ENCODE data around the gene GCHFR. TPM values are rescaled to one million over a fixed set of nuclear protein-coding genes. Genes with fewer than 3 reads are reported as not detected.

The GCHFR gene
- polyA plus RNA-seq = 10 to 100 TPM; 42.9 to 87.9 TPM

- Histone ChIP-seq H3K27me3 (ENCODE audit: control insufficient read depth in 1 of 2, insufficient read depth in 2 of 2, low read length in 2 of 2) (no peaks in the 10 kb centered on the region), H3K36me3 (ENCODE audit: control insufficient read depth in 2 of 2, insufficient read depth in 2 of 2, low read length in 1 of 2) (peaks cover 0 to 11% of the 10 kb centered on the region in 2 donors), H3K27ac (ENCODE audit: low read depth in 2 of 2, low read length in 1 of 2) (peak within 1 kb of the TSS; percentile 81 to 87), H3K4me3 (ENCODE audit: low read depth in 1 of 2, low read length in 2 of 2) (peak within 1 kb of the TSS; percentile 57 to 60), H3K9me3 (ENCODE audit: control insufficient read depth in 2 of 2, insufficient read depth in 1 of 2, low read depth in 1 of 2, low read length in 1 of 2) (no peaks in the 10 kb centered on the region), H3K4me1 (ENCODE audit: control insufficient read depth in 2 of 2, insufficient read depth in 2 of 2, low read length in 1 of 2) (peaks cover 11 to 41% of the 10 kb centered on the region in 2 donors)
- WGBS, 2 donors = 0 to 1% methylated on average over 56 to 75 of the region's 75 CpGs
These were observed at the start of gene GCHFR for GRCh38 chr15:40763801-40764628. TSS of gene GCHFR (plus strand) at chr15:40764068. CDS start at chr15:40764181, 113 bp downstream.

- Histone ChIP-seq H3K27ac (ENCODE audit: low read depth in 2 of 2, low read length in 1 of 2) (no peak overlapping the region), H3K4me1 (ENCODE audit: control insufficient read depth in 2 of 2, insufficient read depth in 2 of 2, low read length in 1 of 2) (no peaks in the 10 kb centered on the region), H3K27me3 (ENCODE audit: control insufficient read depth in 1 of 2, insufficient read depth in 2 of 2, low read length in 2 of 2) (no peaks in the 10 kb centered on the region), H3K4me3 (ENCODE audit: low read depth in 1 of 2, low read length in 2 of 2) (no peak overlapping the region), H3K36me3 (ENCODE audit: control insufficient read depth in 2 of 2, insufficient read depth in 2 of 2, low read length in 1 of 2) (no peaks in the 10 kb centered on the region), H3K9me3 (ENCODE audit: control insufficient read depth in 2 of 2, insufficient read depth in 1 of 2, low read depth in 1 of 2, low read length in 1 of 2) (no peaks in the 10 kb centered on the region)
- 49 to 56% methylated on average over 2 of the region's 2 CpGs for WGBS, 2 donors
These were observed 49.7 kb upstream of the GCHFR start for GRCh38 chr15:40714144-40714543.

- Histone ChIP-seq H3K36me3 (ENCODE audit: control insufficient read depth in 2 of 2, insufficient read depth in 2 of 2, low read length in 1 of 2) (no peaks in the 10 kb centered on the region), H3K4me1 (ENCODE audit: control insufficient read depth in 2 of 2, insufficient read depth in 2 of 2, low read length in 1 of 2) (no peaks in the 10 kb centered on the region), H3K4me3 (ENCODE audit: low read depth in 1 of 2, low read length in 2 of 2) (no peak overlapping the region), H3K27ac (ENCODE audit: low read depth in 2 of 2, low read length in 1 of 2) (no peak overlapping the region), H3K27me3 (ENCODE audit: control insufficient read depth in 1 of 2, insufficient read depth in 2 of 2, low read length in 2 of 2) (no peaks in the 10 kb centered on the region), H3K9me3 (ENCODE audit: control insufficient read depth in 2 of 2, insufficient read depth in 1 of 2, low read depth in 1 of 2, low read length in 1 of 2) (no peaks in the 10 kb centered on the region)
- WGBS, 2 donors = 93 to 96% methylated on average over 6 of the region's 6 CpGs
These were observed 47.7 kb upstream of the GCHFR start for GRCh38 chr15:40716165-40716564.

- no peaks in the 10 kb centered on the region for H3K4me1 ChIP-seq (ENCODE audit: control insufficient read depth in 2 of 2, insufficient read depth in 2 of 2, low read length in 1 of 2)
- 78 to 80% methylated on average over 1 of the region's 1 CpG for WGBS, 2 donors
- H3K4me3 ChIP-seq (ENCODE audit: low read depth in 1 of 2, low read length in 2 of 2) = no peak overlapping the region
- no peak overlapping the region for H3K27ac ChIP-seq (ENCODE audit: low read depth in 2 of 2, low read length in 1 of 2)
- no peaks in the 10 kb centered on the region for H3K27me3 ChIP-seq (ENCODE audit: control insufficient read depth in 1 of 2, insufficient read depth in 2 of 2, low read length in 2 of 2)
- H3K36me3 ChIP-seq (ENCODE audit: control insufficient read depth in 2 of 2, insufficient read depth in 2 of 2, low read length in 1 of 2) = no peaks in the 10 kb centered on the region
- no peaks in the 10 kb centered on the region for H3K9me3 ChIP-seq (ENCODE audit: control insufficient read depth in 2 of 2, insufficient read depth in 1 of 2, low read depth in 1 of 2, low read length in 1 of 2)
These were observed 42.2 kb upstream of the GCHFR start for GRCh38 chr15:40721701-40722100.

- H3K4me3 ChIP-seq (ENCODE audit: low read depth in 1 of 2, low read length in 2 of 2) = no peak overlapping the region
- no peak overlapping the region for H3K27ac ChIP-seq (ENCODE audit: low read depth in 2 of 2, low read length in 1 of 2)
- H3K4me1 ChIP-seq (ENCODE audit: control insufficient read depth in 2 of 2, insufficient read depth in 2 of 2, low read length in 1 of 2) = no peaks in the 10 kb centered on the region
- no peaks in the 10 kb centered on the region for H3K27me3 ChIP-seq (ENCODE audit: control insufficient read depth in 1 of 2, insufficient read depth in 2 of 2, low read length in 2 of 2)
- no peaks in the 10 kb centered on the region for H3K36me3 ChIP-seq (ENCODE audit: control insufficient read depth in 2 of 2, insufficient read depth in 2 of 2, low read length in 1 of 2)
- 91 to 94% methylated on average over 4 of the region's 4 CpGs for WGBS, 2 donors
- no peaks in the 10 kb centered on the region for H3K9me3 ChIP-seq (ENCODE audit: control insufficient read depth in 2 of 2, insufficient read depth in 1 of 2, low read depth in 1 of 2, low read length in 1 of 2)
These were observed 41.5 kb upstream of the GCHFR start for GRCh38 chr15:40722354-40722753.

GRCh38 chr15:40722934-40723333, 40.9 kb upstream of the GCHFR start:
- no peaks in the 10 kb centered on the region for H3K9me3 ChIP-seq (ENCODE audit: control insufficient read depth in 2 of 2, insufficient read depth in 1 of 2, low read depth in 1 of 2, low read length in 1 of 2)
- H3K27ac ChIP-seq (ENCODE audit: low read depth in 2 of 2, low read length in 1 of 2) = no peak overlapping the region
- H3K36me3 ChIP-seq (ENCODE audit: control insufficient read depth in 2 of 2, insufficient read depth in 2 of 2, low read length in 1 of 2) = no peaks in the 10 kb centered on the region
- H3K4me3 ChIP-seq (ENCODE audit: low read depth in 1 of 2, low read length in 2 of 2) = no peak overlapping the region
- 87 to 88% methylated on average over 2 of the region's 2 CpGs for WGBS, 2 donors
- no peaks in the 10 kb centered on the region for H3K27me3 ChIP-seq (ENCODE audit: control insufficient read depth in 1 of 2, insufficient read depth in 2 of 2, low read length in 2 of 2)
- H3K4me1 ChIP-seq (ENCODE audit: control insufficient read depth in 2 of 2, insufficient read depth in 2 of 2, low read length in 1 of 2) = no peaks in the 10 kb centered on the region

GRCh38 chr15:40723919-40724318, 39.9 kb upstream of the GCHFR start:
- Histone ChIP-seq H3K27me3 (ENCODE audit: control insufficient read depth in 1 of 2, insufficient read depth in 2 of 2, low read length in 2 of 2) (no peaks in the 10 kb centered on the region), H3K9me3 (ENCODE audit: control insufficient read depth in 2 of 2, insufficient read depth in 1 of 2, low read depth in 1 of 2, low read length in 1 of 2) (no peaks in the 10 kb centered on the region), H3K36me3 (ENCODE audit: control insufficient read depth in 2 of 2, insufficient read depth in 2 of 2, low read length in 1 of 2) (no peaks in the 10 kb centered on the region), H3K4me1 (ENCODE audit: control insufficient read depth in 2 of 2, insufficient read depth in 2 of 2, low read length in 1 of 2) (no peaks in the 10 kb centered on the region), H3K27ac (ENCODE audit: low read depth in 2 of 2, low read length in 1 of 2) (no peak overlapping the region), H3K4me3 (ENCODE audit: low read depth in 1 of 2, low read length in 2 of 2) (no peak overlapping the region)
- WGBS, 2 donors = 57 to 62% methylated on average over 2 of the region's 2 CpGs

GRCh38 chr15:40731034-40731433, 32.8 kb upstream of the GCHFR start:
- Histone ChIP-seq H3K9me3 (ENCODE audit: control insufficient read depth in 2 of 2, insufficient read depth in 1 of 2, low read depth in 1 of 2, low read length in 1 of 2) (no peaks in the 10 kb centered on the region), H3K4me3 (ENCODE audit: low read depth in 1 of 2, low read length in 2 of 2) (no peak overlapping the region), H3K27ac (ENCODE audit: low read depth in 2 of 2, low read length in 1 of 2) (no peak overlapping the region), H3K27me3 (ENCODE audit: control insufficient read depth in 1 of 2, insufficient read depth in 2 of 2, low read length in 2 of 2) (no peaks in the 10 kb centered on the region), H3K4me1 (ENCODE audit: control insufficient read depth in 2 of 2, insufficient read depth in 2 of 2, low read length in 1 of 2) (no peaks in the 10 kb centered on the region), H3K36me3 (ENCODE audit: control insufficient read depth in 2 of 2, insufficient read depth in 2 of 2, low read length in 1 of 2) (peaks cover 3% of the 10 kb centered on the region in 2 donors)
- WGBS, 2 donors = 71 to 80% methylated on average over 3 of the region's 3 CpGs

GRCh38 chr15:40736575-40736974, 27.3 kb upstream of the GCHFR start:
- Histone ChIP-seq H3K27me3 (ENCODE audit: control insufficient read depth in 1 of 2, insufficient read depth in 2 of 2, low read length in 2 of 2) (no peaks in the 10 kb centered on the region), H3K36me3 (ENCODE audit: control insufficient read depth in 2 of 2, insufficient read depth in 2 of 2, low read length in 1 of 2) (peaks cover 13 to 23% of the 10 kb centered on the region in 2 donors), H3K27ac (ENCODE audit: low read depth in 2 of 2, low read length in 1 of 2) (no peak overlapping the region), H3K4me1 (ENCODE audit: control insufficient read depth in 2 of 2, insufficient read depth in 2 of 2, low read length in 1 of 2) (no peaks in the 10 kb centered on the region), H3K4me3 (ENCODE audit: low read depth in 1 of 2, low read length in 2 of 2) (no peak overlapping the region), H3K9me3 (ENCODE audit: control insufficient read depth in 2 of 2, insufficient read depth in 1 of 2, low read depth in 1 of 2, low read length in 1 of 2) (no peaks in the 10 kb centered on the region)
- 88 to 92% methylated on average over 4 of the region's 4 CpGs for WGBS, 2 donors

- no peaks in the 10 kb centered on the region for H3K4me1 ChIP-seq (ENCODE audit: control insufficient read depth in 2 of 2, insufficient read depth in 2 of 2, low read length in 1 of 2)
- H3K27me3 ChIP-seq (ENCODE audit: control insufficient read depth in 1 of 2, insufficient read depth in 2 of 2, low read length in 2 of 2) = no peaks in the 10 kb centered on the region
- H3K9me3 ChIP-seq (ENCODE audit: control insufficient read depth in 2 of 2, insufficient read depth in 1 of 2, low read depth in 1 of 2, low read length in 1 of 2) = no peaks in the 10 kb centered on the region
- H3K27ac ChIP-seq (ENCODE audit: low read depth in 2 of 2, low read length in 1 of 2) = no peak overlapping the region
- 78 to 88% methylated on average over 3 of the region's 3 CpGs for WGBS, 2 donors
- H3K4me3 ChIP-seq (ENCODE audit: low read depth in 1 of 2, low read length in 2 of 2) = no peak overlapping the region
- H3K36me3 ChIP-seq (ENCODE audit: control insufficient read depth in 2 of 2, insufficient read depth in 2 of 2, low read length in 1 of 2) = peaks cover 11 to 23% of the 10 kb centered on the region in 2 donors
These were observed 26.8 kb upstream of the GCHFR start for GRCh38 chr15:40737048-40737447.

Measured in esophagus (tissue), 2 donors.